HepG2 (cell line): ENCODE measurements around the gene HERPUD2. TPM values are rescaled to one million over a fixed set of nuclear protein-coding genes. Genes with fewer than 3 reads are reported as not detected.

ENCODE experiments used
- ATM ChIP-seq: fragments of 450-650 bp; IDR thresholded peaks from 2 replicates; pipeline ENCODE4 v1.7.1; 2017; ENCODE audit warnings: mild to moderate bottlenecking, borderline replicate concordance
- EEA1 ChIP-seq: sonication (generic); formaldehyde crosslinking; IDR thresholded peaks from 2 replicates; pipeline ENCODE4 v1.5.1; 2020; ENCODE audit warnings: mild to moderate bottlenecking, missing genetic modification reagents, borderline replicate concordance
- FOXO1 ChIP-seq: sonication (generic); formaldehyde crosslinking; IDR thresholded peaks from 2 replicates; pipeline ENCODE4 v1.4.0; 2020; ENCODE audit warnings: missing genetic modification reagents
- GATAD2A ChIP-seq: IDR thresholded peaks from 2 replicates; pipeline ENCODE4 v1.6.1; 2016
- MAFK ChIP-seq, 2 experiments: IDR thresholded peaks in 1 of 2; conservative IDR thresholded peaks in 1 of 2; 2 replicates each; pipeline ENCODE4 v1.6.1; 2011; ENCODE audit warnings: improper control_type of control experiment in 2 of 2, low read length in 2 of 2
- MEIS1 ChIP-seq: sonication (generic); formaldehyde crosslinking; IDR thresholded peaks from 2 replicates; pipeline ENCODE4 v1.9.0; 2021; ENCODE audit warnings: mild to moderate bottlenecking, missing genetic modification reagents, moderate library complexity, borderline replicate concordance
- MXI1 ChIP-seq: IDR thresholded peaks from 3 replicates; pipeline ENCODE4 v1.6.1; 2012; ENCODE audit warnings: low read depth, low read length, inconsistent platforms, borderline replicate concordance
- PHF5A ChIP-seq: IDR thresholded peaks from one replicate; pipeline ENCODE4 v1.6.1; 2018; ENCODE audit warnings: low read depth, missing genetic modification reagents; ENCODE audit not compliant: unreplicated experiment
- PRPF4 ChIP-seq: fragments of 200-400 bp; formaldehyde crosslinking; IDR thresholded peaks from 2 replicates; pipeline ENCODE4 v1.6.1; 2016; ENCODE audit warnings: low read length, low read depth; ENCODE audit not compliant: poor library complexity, severe bottlenecking
- RELA ChIP-seq: sonication (generic); formaldehyde crosslinking; IDR thresholded peaks from 2 replicates; pipeline ENCODE4 v1.4.0; 2020; ENCODE audit warnings: missing genetic modification reagents
- RORA ChIP-seq: sonication (generic); formaldehyde crosslinking; IDR thresholded peaks from 2 replicates; pipeline ENCODE4 v1.5.0; 2020; ENCODE audit warnings: mild to moderate bottlenecking, missing genetic modification reagents, moderate library complexity
- SOX5 ChIP-seq: IDR thresholded peaks from 2 replicates; pipeline ENCODE4 v1.6.1; 2016; ENCODE audit warnings: borderline replicate concordance
- SPEN ChIP-seq: sonication (generic); formaldehyde crosslinking; IDR thresholded peaks from 2 replicates; pipeline ENCODE4 v1.5.1; 2020; ENCODE audit warnings: low read depth, mild to moderate bottlenecking, missing genetic modification reagents
- SSRP1 ChIP-seq: IDR thresholded peaks from 2 replicates; pipeline ENCODE4 v1.6.1; 2016; ENCODE audit warnings: control low read depth
- ZBTB42 ChIP-seq: sonication (generic); formaldehyde crosslinking; IDR thresholded peaks from 2 replicates; pipeline ENCODE4 v1.5.0; 2020; ENCODE audit warnings: mild to moderate bottlenecking, missing genetic modification reagents
- ZNF468 ChIP-seq: sonication (generic); formaldehyde crosslinking; IDR thresholded peaks from 2 replicates; pipeline ENCODE4 v1.8.0; 2022; ENCODE audit warnings: mild to moderate bottlenecking, moderate library complexity, missing genetic modification reagents
- ZNF766 ChIP-seq: sonication (generic); formaldehyde crosslinking; IDR thresholded peaks from 2 replicates; pipeline ENCODE4 v1.5.0; 2020; ENCODE audit warnings: missing genetic modification reagents, borderline replicate concordance
- polyA plus RNA-seq, 8 experiments: library from polyadenylated mRNA; depleted of rRNA in 3 of 8; stranded (reverse) in 7 of 8; unstranded in 1 of 8; fragments of >200 nt; fragmentation: Illumina TruSeq in 4 of 8; extraction: Trizol in 4 of 8; gene quantifications; 2 replicates each; pipeline versions ENCODE4 v1.2.1 to v1.2.3, GENCODE V29; 2011 to 2016; ENCODE audit warnings: low read depth in 4 of 8, missing spikeins in 1 of 8, mixed read lengths in 1 of 8; ENCODE audit not compliant: insufficient read depth in 1 of 8
- total RNA-seq, 5 experiments: library from RNA; depleted of rRNA; stranded (reverse); fragments of >200 nt; fragmentation: Illumina TruSeq; extraction: Trizol; gene quantifications; 2 replicates each; pipeline ENCODE4 v1.2.3, GENCODE V29; 2016; ENCODE audit warnings: low read depth in 1 of 5
- TF ChIP-seq, protein P1 (sequence below): IDR thresholded peaks from 2 replicates; pipeline ENCODE4 v1.6.1; 2016
- TF ChIP-seq, protein P2 (sequence below): sonication (generic); formaldehyde crosslinking; conservative IDR thresholded peaks from 2 replicates; pipeline ENCODE4 v1.8.0; 2022; ENCODE audit warnings: mild to moderate bottlenecking, moderate library complexity, missing genetic modification reagents
- TF ChIP-seq, protein P3 (sequence below): sonication (generic); formaldehyde crosslinking; IDR thresholded peaks from 2 replicates; pipeline ENCODE4 v1.4.0; 2020; ENCODE audit warnings: missing genetic modification reagents
- TF ChIP-seq, protein P4 (sequence below): IDR thresholded peaks from 2 replicates; pipeline ENCODE4 v1.6.1; 2016; ENCODE audit warnings: control low read depth
- TF ChIP-seq, protein P5 (sequence below): sonication (generic); formaldehyde crosslinking; IDR thresholded peaks from 2 replicates; pipeline ENCODE4 v1.4.0; 2020; ENCODE audit warnings: missing genetic modification reagents
- TF ChIP-seq, protein P6 (sequence below): sonication (generic); IDR thresholded peaks from 2 replicates; pipeline ENCODE4 v1.6.1; 2016; ENCODE audit warnings: low read depth, borderline replicate concordance

The HERPUD2 gene
- total and polyA plus RNA-seq, 2 of the 13 experiments (the other 11 are each of a cell fraction or from before 2014, with no cell fraction given) = 10.7 to 38.6 TPM

DNA sequence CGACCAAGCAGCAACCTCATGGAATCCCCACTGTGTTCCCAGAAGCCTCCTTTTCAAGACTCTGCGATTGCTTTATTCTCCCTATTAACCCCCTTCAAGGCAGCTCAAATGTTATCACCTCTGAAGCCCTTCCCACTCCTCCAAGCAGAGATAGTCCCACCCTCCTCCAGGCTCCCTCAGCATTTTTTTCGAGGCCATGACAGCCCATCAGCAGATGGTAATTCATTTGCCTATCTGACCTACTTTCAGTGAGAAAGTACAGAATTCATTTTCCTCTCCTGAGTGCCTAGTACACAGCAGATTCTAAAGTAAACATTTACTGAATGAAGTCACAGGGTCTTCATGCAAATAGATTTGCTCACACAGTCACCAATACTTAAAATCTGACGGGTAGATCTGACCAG lies 47.8 kb downstream of the HERPUD2 start (continued):
- no peak for TF ChIP-seq EEA1 (CRISPR knock-in tag)
- no peak for TF ChIP-seq SPEN (CRISPR knock-in tag)
- TF ChIP-seq SSRP1 (CRISPR knock-in tag) = no peak
- TF ChIP-seq, protein P1, sequence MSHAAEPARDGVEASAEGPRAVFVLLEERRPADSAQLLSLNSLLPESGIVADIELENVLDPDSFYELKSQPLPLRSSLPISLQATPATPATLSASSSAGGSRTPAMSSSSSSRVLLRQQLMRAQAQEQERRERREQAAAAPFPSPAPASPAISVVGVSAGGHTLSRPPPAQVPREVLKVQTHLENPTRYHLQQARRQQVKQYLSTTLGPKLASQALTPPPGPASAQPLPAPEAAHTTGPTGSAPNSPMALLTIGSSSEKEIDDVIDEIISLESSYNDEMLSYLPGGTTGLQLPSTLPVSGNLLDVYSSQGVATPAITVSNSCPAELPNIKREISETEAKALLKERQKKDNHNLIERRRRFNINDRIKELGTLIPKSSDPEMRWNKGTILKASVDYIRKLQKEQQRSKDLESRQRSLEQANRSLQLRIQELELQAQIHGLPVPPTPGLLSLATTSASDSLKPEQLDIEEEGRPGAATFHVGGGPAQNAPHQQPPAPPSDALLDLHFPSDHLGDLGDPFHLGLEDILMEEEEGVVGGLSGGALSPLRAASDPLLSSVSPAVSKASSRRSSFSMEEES (CRISPR knock-in tag) = peak; percentile 52; the same call in 1 of the 2 replicates
- TF ChIP-seq, protein P2, sequence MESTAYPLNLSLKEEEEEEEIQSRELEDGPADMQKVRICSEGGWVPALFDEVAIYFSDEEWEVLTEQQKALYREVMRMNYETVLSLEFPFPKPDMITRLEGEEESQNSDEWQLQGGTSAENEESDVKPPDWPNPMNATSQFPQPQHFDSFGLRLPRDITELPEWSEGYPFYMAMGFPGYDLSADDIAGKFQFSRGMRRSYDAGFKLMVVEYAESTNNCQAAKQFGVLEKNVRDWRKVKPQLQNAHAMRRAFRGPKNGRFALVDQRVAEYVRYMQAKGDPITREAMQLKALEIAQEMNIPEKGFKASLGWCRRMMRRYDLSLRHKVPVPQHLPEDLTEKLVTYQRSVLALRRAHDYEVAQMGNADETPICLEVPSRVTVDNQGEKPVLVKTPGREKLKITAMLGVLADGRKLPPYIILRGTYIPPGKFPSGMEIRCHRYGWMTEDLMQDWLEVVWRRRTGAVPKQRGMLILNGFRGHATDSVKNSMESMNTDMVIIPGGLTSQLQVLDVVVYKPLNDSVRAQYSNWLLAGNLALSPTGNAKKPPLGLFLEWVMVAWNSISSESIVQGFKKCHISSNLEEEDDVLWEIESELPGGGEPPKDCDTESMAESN (CRISPR knock-in tag) = peak; percentile 53; the same call in 1 of the 2 replicates
- TF ChIP-seq ZBTB42 (CRISPR knock-in tag) = no peak
- TF ChIP-seq GATAD2A (CRISPR knock-in tag) = no peak; the same call in 1 of the 2 replicates
- TF ChIP-seq, protein P3, sequence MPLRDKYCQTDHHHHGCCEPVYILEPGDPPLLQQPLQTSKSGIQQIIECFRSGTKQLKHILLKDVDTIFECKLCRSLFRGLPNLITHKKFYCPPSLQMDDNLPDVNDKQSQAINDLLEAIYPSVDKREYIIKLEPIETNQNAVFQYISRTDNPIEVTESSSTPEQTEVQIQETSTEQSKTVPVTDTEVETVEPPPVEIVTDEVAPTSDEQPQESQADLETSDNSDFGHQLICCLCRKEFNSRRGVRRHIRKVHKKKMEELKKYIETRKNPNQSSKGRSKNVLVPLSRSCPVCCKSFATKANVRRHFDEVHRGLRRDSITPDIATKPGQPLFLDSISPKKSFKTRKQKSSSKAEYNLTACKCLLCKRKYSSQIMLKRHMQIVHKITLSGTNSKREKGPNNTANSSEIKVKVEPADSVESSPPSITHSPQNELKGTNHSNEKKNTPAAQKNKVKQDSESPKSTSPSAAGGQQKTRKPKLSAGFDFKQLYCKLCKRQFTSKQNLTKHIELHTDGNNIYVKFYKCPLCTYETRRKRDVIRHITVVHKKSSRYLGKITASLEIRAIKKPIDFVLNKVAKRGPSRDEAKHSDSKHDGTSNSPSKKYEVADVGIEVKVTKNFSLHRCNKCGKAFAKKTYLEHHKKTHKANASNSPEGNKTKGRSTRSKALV (CRISPR knock-in tag) = no peak
- TF ChIP-seq, protein P4, sequence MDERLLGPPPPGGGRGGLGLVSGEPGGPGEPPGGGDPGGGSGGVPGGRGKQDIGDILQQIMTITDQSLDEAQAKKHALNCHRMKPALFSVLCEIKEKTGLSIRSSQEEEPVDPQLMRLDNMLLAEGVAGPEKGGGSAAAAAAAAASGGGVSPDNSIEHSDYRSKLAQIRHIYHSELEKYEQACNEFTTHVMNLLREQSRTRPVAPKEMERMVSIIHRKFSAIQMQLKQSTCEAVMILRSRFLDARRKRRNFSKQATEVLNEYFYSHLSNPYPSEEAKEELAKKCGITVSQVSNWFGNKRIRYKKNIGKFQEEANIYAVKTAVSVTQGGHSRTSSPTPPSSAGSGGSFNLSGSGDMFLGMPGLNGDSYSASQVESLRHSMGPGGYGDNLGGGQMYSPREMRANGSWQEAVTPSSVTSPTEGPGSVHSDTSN (CRISPR knock-in tag) = peak; percentile 54
- no peak for TF ChIP-seq RELA (CRISPR knock-in tag)
- peak; percentile 48; the same call in 1 of the 2 replicates for TF ChIP-seq SOX5
- TF ChIP-seq ZNF468 (CRISPR knock-in tag) = no peak
- TF ChIP-seq MXI1 = peak; percentile 25; the same call in 1 of the 3 replicates
- no peak for TF ChIP-seq PHF5A (CRISPR knock-in tag)
- peak; percentile 34; the same call in 1 of the 2 replicates for TF ChIP-seq FOXO1 (CRISPR knock-in tag)
- TF ChIP-seq, protein P5, sequence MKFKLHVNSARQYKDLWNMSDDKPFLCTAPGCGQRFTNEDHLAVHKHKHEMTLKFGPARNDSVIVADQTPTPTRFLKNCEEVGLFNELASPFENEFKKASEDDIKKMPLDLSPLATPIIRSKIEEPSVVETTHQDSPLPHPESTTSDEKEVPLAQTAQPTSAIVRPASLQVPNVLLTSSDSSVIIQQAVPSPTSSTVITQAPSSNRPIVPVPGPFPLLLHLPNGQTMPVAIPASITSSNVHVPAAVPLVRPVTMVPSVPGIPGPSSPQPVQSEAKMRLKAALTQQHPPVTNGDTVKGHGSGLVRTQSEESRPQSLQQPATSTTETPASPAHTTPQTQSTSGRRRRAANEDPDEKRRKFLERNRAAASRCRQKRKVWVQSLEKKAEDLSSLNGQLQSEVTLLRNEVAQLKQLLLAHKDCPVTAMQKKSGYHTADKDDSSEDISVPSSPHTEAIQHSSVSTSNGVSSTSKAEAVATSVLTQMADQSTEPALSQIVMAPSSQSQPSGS (CRISPR knock-in tag) = peak; percentile 78; the same call in 1 of the 2 replicates
- peak; percentile 25 to 63; a peak in 3 of 4 replicates for TF ChIP-seq MAFK (conservative IDR thresholded peaks at IDR 0.05 in 1 of 2, IDR thresholded peaks at IDR 0.05 in 1 of 2; ENCODE audit: low read length in 2 of 2)
- TF ChIP-seq, protein P6, sequence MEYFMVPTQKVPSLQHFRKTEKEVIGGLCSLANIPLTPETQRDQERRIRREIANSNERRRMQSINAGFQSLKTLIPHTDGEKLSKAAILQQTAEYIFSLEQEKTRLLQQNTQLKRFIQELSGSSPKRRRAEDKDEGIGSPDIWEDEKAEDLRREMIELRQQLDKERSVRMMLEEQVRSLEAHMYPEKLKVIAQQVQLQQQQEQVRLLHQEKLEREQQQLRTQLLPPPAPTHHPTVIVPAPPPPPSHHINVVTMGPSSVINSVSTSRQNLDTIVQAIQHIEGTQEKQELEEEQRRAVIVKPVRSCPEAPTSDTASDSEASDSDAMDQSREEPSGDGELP = peak; percentile 54; the same call in 1 of the 2 replicates
- peak; percentile 95; the same call in 1 of the 2 replicates for TF ChIP-seq RORA (CRISPR knock-in tag)
- TF ChIP-seq MEIS1 (CRISPR knock-in tag) = no peak; the same call in 1 of the 2 replicates
- no peak for TF ChIP-seq PRPF4
- TF ChIP-seq ATM = no peak
- TF ChIP-seq ZNF766 (CRISPR knock-in tag) = no peak
